Tibial nerve (tissue), 4 donors: ENCODE data around the gene WBP11. TPM values are rescaled to one million over a fixed set of nuclear protein-coding genes. Genes with fewer than 3 reads are reported as not detected.

ENCODE experiments used
- DNase-seq, 2 donors: peaks; one replicate each; pipeline ENCODE4 v3.0.0-alpha.2; 2019; ENCODE audit warnings: low spot score in 2 of 2
- H3K27ac ChIP-seq, 4 donors: fragments of 200-600 bp; sonication (generic) in 3 of 4; one replicate each; pipeline ENCODE4 v1.5.1; 2017 to 2019; ENCODE audit warnings: mild to moderate bottlenecking in 1 of 4
- H3K27me3 ChIP-seq, 2 donors: fragments of 200-600 bp; sonication (generic) in 1 of 2; one replicate each; pipeline versions ENCODE4 v1.5.1 to v1.6.0; 2017 to 2019
- H3K36me3 ChIP-seq, 3 donors: fragments of 200-600 bp; sonication (generic); one replicate each; pipeline ENCODE4 v1.5.1; 2018 to 2019
- H3K4me1 ChIP-seq, 4 donors: fragments of 200-600 bp; sonication (generic) in 3 of 4; one replicate each; pipeline ENCODE4 v1.5.1; 2017 to 2019
- H3K4me3 ChIP-seq, 4 donors: fragments of 200-600 bp; sonication (generic) in 3 of 4; one replicate each; pipeline ENCODE4 v1.5.1; 2017 to 2019; ENCODE audit warnings: mild to moderate bottlenecking in 1 of 4, moderate library complexity in 1 of 4
- H3K9me3 ChIP-seq, 4 donors: fragments of 200-600 bp; sonication (generic) in 3 of 4; one replicate each; pipeline ENCODE4 v1.5.1; 2017 to 2019
- EP300 ChIP-seq, 2 donors: sonication (generic); formaldehyde crosslinking; IDR thresholded peaks; one replicate each; pipeline ENCODE4 v1.6.1; 2017; ENCODE audit warnings: antibody characterized with exemption in 2 of 2, mild to moderate bottlenecking in 1 of 2
- POLR2A ChIP-seq, 2 donors: fragments of 450-650 bp; IDR thresholded peaks; one replicate each; pipeline ENCODE4 v1.6.1; 2017; ENCODE audit warnings: antibody characterized with exemption in 2 of 2, mild to moderate bottlenecking in 2 of 2, moderate library complexity in 2 of 2
- WGBS, 2 donors: methylation state at CpG; one replicate each; pipeline ENCODE4 v1.1.5; 2018; 5-methylcytosine and 5-hydroxymethylcytosine counted together
- total RNA-seq, 4 donors: library from RNA; depleted of rRNA; stranded (reverse); fragments of >200 nt; gene quantifications; one replicate each; pipeline ENCODE4 v1.1.0, GENCODE V29; 2016
- TF ChIP-seq, protein P1 (sequence below), 5 experiments: fragments of 200-600 bp in 3 of 5; fragments of 450-650 bp in 2 of 5; sonication (generic) in 3 of 5; IDR thresholded peaks; one replicate each; pipeline ENCODE4 v1.5.1; 2016 to 2019; ENCODE audit warnings: antibody characterized with exemption in 5 of 5, mild to moderate bottlenecking in 3 of 5, moderate library complexity in 2 of 5

WBP11 gene
- total RNA-seq, 4 donors from 2014 or later, result 11.7 to 22.6 (median 19.2) TPM

DNA sequence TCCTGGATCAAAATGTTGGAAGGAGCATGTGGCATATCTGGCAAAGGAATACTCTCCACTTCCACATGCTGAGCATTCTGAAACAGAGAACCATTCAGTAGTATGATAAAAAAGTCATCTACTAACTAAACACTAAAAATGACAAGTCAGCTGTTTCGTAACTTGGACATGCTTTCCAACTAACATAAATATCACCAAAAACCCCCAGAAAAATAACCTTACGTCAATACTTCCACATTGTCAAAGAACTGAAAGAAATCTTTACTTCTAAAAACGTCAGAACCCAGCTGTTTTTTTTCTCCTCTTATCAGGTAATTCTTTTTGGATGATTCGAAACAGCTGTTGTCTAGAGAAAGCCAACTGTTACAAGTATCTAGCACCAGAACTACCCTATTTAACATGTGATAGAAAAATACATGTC is 8.2 kb downstream of the WBP11 start:
- Histone ChIP-seq H3K27ac (no peak overlapping the region), H3K4me1 (peaks cover 0 to 5% (median 0%) of the 10 kb centered on the region in 4 donors), H3K36me3 (peaks cover 0 to 95% (median 10%) of the 10 kb centered on the region in 3 donors), H3K27me3 (no peaks in the 10 kb centered on the region), H3K4me3 (no peak overlapping the region), H3K9me3 (no peaks in the 10 kb centered on the region)
- TF ChIP-seq EP300 (IDR thresholded peaks at IDR 0.05), result no peak
- TF ChIP-seq POLR2A (IDR thresholded peaks at IDR 0.05), result no peak
- TF ChIP-seq, protein P1, sequence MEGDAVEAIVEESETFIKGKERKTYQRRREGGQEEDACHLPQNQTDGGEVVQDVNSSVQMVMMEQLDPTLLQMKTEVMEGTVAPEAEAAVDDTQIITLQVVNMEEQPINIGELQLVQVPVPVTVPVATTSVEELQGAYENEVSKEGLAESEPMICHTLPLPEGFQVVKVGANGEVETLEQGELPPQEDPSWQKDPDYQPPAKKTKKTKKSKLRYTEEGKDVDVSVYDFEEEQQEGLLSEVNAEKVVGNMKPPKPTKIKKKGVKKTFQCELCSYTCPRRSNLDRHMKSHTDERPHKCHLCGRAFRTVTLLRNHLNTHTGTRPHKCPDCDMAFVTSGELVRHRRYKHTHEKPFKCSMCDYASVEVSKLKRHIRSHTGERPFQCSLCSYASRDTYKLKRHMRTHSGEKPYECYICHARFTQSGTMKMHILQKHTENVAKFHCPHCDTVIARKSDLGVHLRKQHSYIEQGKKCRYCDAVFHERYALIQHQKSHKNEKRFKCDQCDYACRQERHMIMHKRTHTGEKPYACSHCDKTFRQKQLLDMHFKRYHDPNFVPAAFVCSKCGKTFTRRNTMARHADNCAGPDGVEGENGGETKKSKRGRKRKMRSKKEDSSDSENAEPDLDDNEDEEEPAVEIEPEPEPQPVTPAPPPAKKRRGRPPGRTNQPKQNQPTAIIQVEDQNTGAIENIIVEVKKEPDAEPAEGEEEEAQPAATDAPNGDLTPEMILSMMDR (IDR thresholded peaks at IDR 0.05), result no peak
- 52 to 59% methylated on average over 4 of the region's 4 CpGs for WGBS, 2 donors
- DNase-seq, result no peak

DNA sequence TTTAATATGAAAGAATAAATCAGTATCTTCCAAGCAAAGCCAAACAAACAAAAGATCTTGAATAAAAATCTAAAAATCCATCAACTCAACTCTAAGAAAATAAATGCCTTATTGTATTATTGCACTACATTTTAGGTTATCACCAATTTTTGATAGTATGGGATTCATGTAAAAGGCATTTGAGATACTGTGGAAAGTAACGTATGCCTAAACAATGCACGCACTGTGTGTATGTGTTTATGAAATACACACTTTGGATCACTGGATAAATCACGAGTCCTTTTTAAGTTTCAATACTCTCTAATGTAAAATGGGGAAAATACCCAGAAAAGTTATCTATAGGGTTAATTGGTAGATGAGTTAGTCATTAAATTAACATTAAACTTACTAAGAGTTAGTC is 17.7 kb downstream of the WBP11 start:
- Histone ChIP-seq H3K4me3 (no peak overlapping the region), H3K9me3 (no peaks in the 10 kb centered on the region), H3K27ac (no peak overlapping the region), H3K36me3 (peaks cover 0 to 63% (median 17%) of the 10 kb centered on the region in 3 donors), H3K27me3 (no peaks in the 10 kb centered on the region), H3K4me1 (peaks cover 0 to 4% (median 0%) of the 10 kb centered on the region in 4 donors)
- no peak for DNase-seq
- WGBS, 2 donors, result 73 to 79% methylated on average over 3 of the region's 3 CpGs
- TF ChIP-seq POLR2A (IDR thresholded peaks at IDR 0.05), result no peak
- no peak for TF ChIP-seq EP300 (IDR thresholded peaks at IDR 0.05)
- TF ChIP-seq, protein P1 (IDR thresholded peaks at IDR 0.05), result no peak

DNA sequence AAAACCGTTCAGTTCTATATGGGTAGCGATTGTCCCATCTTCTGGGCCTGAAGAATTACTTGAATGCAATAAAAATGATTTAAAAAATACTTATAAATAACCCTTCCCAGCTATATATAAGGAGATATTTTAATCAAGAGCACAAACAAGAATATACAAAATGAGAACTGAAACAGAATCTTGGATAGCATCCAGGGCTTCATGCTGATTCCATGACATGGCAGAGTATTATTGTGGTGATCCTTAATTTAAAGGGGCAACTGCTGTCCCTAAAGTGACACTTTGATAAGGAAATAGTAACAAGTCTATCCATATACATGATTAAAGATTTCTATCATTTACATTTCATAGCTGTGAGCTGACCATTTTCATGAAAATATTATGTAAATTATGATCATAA is 18.8 kb downstream of the WBP11 start:
- TF ChIP-seq POLR2A (IDR thresholded peaks at IDR 0.05), result no peak
- 81 to 83% methylated on average over 2 of the region's 2 CpGs for WGBS, 2 donors
- no peak for DNase-seq
- H3K9me3 ChIP-seq, result no peaks in the 10 kb centered on the region
- H3K27ac ChIP-seq, result no peak overlapping the region
- H3K4me3 ChIP-seq, result no peak overlapping the region
- H3K4me1 ChIP-seq, result peaks cover 0 to 14% (median 0%) of the 10 kb centered on the region in 4 donors
- H3K27me3 ChIP-seq, result no peaks in the 10 kb centered on the region
- peaks cover 0 to 52% (median 12%) of the 10 kb centered on the region in 3 donors for H3K36me3 ChIP-seq

DNA sequence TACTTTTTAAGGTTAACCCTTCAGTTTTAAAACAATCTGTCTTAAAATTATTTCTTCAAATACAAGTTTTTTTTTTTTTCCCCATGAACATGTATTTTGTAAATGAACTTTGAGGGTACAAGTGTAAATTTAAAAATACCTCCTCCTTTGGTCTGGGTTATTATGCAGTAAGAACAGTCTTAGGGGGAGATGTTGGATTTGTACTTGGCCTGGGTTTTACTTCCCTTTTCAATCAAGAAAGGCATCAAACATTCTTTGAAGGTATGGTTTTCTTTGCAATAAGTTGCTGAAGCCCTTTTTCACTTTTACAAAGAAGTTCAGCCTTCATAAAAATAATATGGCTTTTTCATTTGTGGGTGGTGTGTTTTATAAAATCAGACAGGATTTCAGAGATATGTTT is 20.5 kb downstream of the WBP11 start:
- Histone ChIP-seq H3K9me3 (no peaks in the 10 kb centered on the region), H3K27me3 (no peaks in the 10 kb centered on the region), H3K27ac (no peak overlapping the region), H3K4me3 (no peak overlapping the region), H3K4me1 (peaks cover 0 to 21% (median 0%) of the 10 kb centered on the region in 4 donors), H3K36me3 (peaks cover 0 to 35% (median 0%) of the 10 kb centered on the region in 3 donors)
- no peak for DNase-seq
- no peak for TF ChIP-seq POLR2A (IDR thresholded peaks at IDR 0.05)
- TF ChIP-seq, protein P1 (IDR thresholded peaks at IDR 0.05), result no peak
- no peak for TF ChIP-seq EP300 (IDR thresholded peaks at IDR 0.05)

DNA sequence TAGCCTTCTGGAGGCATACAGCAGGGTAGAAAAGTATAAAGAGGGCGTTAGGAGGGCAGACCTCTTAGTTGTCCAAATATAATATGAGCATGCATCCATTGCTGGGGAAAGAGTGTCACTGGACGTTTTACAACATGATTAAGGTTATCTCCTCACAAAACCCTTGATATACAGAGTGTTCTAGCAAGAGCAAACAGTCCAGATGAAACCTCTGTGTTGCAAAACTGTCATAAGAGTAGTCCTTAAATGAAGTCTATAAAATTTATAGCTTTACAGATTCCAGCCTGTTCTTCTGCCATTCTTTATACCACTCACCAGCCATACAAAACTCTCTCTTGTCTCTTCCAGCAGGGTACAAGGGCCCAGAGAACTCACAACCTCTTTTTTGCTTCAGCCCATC is 21.7 kb downstream of the WBP11 start:
- WGBS, 2 donors, result 74 to 83% methylated on average over 2 of the region's 2 CpGs

More for the DNA sequence above, 21.7 kb downstream of the WBP11 start:
- Histone ChIP-seq H3K36me3 (peaks cover 0 to 23% (median 0%) of the 10 kb centered on the region in 3 donors), H3K4me3 (no peak overlapping the region), H3K9me3 (no peaks in the 10 kb centered on the region), H3K27me3 (no peaks in the 10 kb centered on the region), H3K4me1 (peaks cover 0 to 33% (median 0%) of the 10 kb centered on the region in 4 donors), H3K27ac (no peak overlapping the region)
- TF ChIP-seq EP300 (IDR thresholded peaks at IDR 0.05) (no peak), POLR2A (IDR thresholded peaks at IDR 0.05) (no peak)
- TF ChIP-seq, protein P1 (IDR thresholded peaks at IDR 0.05), result no peak
- DNase-seq, result no peak
